Heart right ventricle (tissue), 16 donors: ENCODE measurements around the gene KIAA1614. TPM values are rescaled to one million over a fixed set of nuclear protein-coding genes. Genes with fewer than 3 reads are reported as not detected.

Experiments used
- ATAC-seq, 8 donors: fragments of 200-7000 bp; cut with Tn5 transposase; one replicate each; pipeline ENCODE4 v1.9.1; 2020; ENCODE audit warnings: mild to moderate bottlenecking in 8 of 8, moderate library complexity in 8 of 8, moderate number of reproducible peaks in 1 of 8
- DNase-seq, 2 donors: peaks; one replicate each; pipeline ENCODE4 v3.0.0-alpha.2; 2020
- H3K27ac ChIP-seq, 10 donors: fragments of 200-600 bp; sonication (generic) in 2 of 10; one replicate each; pipeline versions ENCODE4 v1.5.0 to v1.8.0; 2020 to 2022; ENCODE audit warnings: mild to moderate bottlenecking in 3 of 10
- H3K27me3 ChIP-seq, 7 donors: fragments of 200-600 bp; one replicate each; pipeline ENCODE4 v1.8.0; 2021 to 2022; ENCODE audit warnings: mild to moderate bottlenecking in 2 of 7
- H3K36me3 ChIP-seq, 9 donors: fragments of 200-600 bp; sonication (generic) in 1 of 9; one replicate each; pipeline versions ENCODE4 v1.5.0 to v1.8.0; 2020 to 2022; ENCODE audit warnings: mild to moderate bottlenecking in 2 of 9
- H3K4me1 ChIP-seq, 9 donors: fragments of 200-600 bp; sonication (generic) in 1 of 9; one replicate each; pipeline versions ENCODE4 v1.5.0 to v1.8.0; 2020 to 2022; ENCODE audit warnings: mild to moderate bottlenecking in 4 of 9
- H3K4me3 ChIP-seq, 10 donors: fragments of 200-600 bp; sonication (generic) in 2 of 10; one replicate each; pipeline versions ENCODE4 v1.5.0 to v1.8.0; 2020 to 2022; ENCODE audit warnings: mild to moderate bottlenecking in 7 of 10, moderate library complexity in 2 of 10
- H3K9me3 ChIP-seq, 11 donors: fragments of 200-600 bp in 10 of 11; sonication (generic) in 2 of 11; one replicate each; pipeline versions ENCODE4 v1.5.0 to v1.8.0; 2013 to 2022; ENCODE audit warnings: mild to moderate bottlenecking in 2 of 11, control low read depth in 1 of 11, moderate library complexity in 1 of 11
- WGBS, 2 donors: extraction: QIAGEN DNeasy Blood & Tissue Kit; methylation state at CpG; one replicate each; pipeline ENCODE4 v1.1.7; 2013; ENCODE audit warnings: inconsistent platforms in 1 of 2; 5-methylcytosine and 5-hydroxymethylcytosine counted together
- intact Hi-C, 10 donors: fragments of 100-400 bp; cut with DNase I; formaldehyde crosslinking; loops; one replicate each; pipeline versions ENCODE4 v1.11.1 to v1.14.2; 2022
- polyA plus RNA-seq, 2 donors: library from polyadenylated mRNA; stranded (reverse); fragments of 200-250 nt; gene quantifications; one replicate each; pipeline ENCODE4 v1.2.3, GENCODE V29; 2013
- total RNA-seq, 10 donors: library from RNA; stranded (reverse); fragmentation: NEBNext Ultra II Directional in 3 of 10; extraction: Animal tissue kit (Norgen Biotek cat#: 25700) in 3 of 10; gene quantifications; one replicate each; pipeline versions ENCODE4 v1.2.1 to v1.2.4, GENCODE V29; 2021 to 2023
- TF ChIP-seq, protein P1 (sequence below), 9 donors: fragments of 200-600 bp; sonication (generic) in 2 of 9; IDR thresholded peaks; one replicate each; pipeline versions ENCODE4 v1.5.0 to v1.8.0; 2021 to 2022; ENCODE audit warnings: antibody characterized with exemption in 9 of 9, mild to moderate bottlenecking in 5 of 9, moderate library complexity in 1 of 9
- donor health status: Arrhythmogenic right ventricular cardiomyopathy.
- donor health status: ischemic (EF 13 %, LVEDD 7.1; RV severe dilation, severe dysfunction).
- donor health status: healthy with polysubstance abuse.
- donor health status: DM: no; HTN: yes; CAD: no.
- donor health status: DM: no; HTN: no; CAD: no.
- donor health status: ischemic (EF 25% LVEDD 6.9; RV normal size, moderate dysfunction).
- donor health status: ischemic (EF 25% LVEDD 5.7; RV mildly dilated, moderate dysfunction).
- donor health status: healthy.
- donor health status: DM: yes; HTN: yes; CAD: no.
- donor health status: Ischemic cardiomyopathy.
- donor health status: ischemic (EF 35%, LVEDD 5.7; RV mildly dilated, moderate dysfunction).
- donor health status: nonischemic (EF 11% LVEDD 7.7; RV severe dilation, severe dysfunction).
- donor health status: DM: yes; HTN: yes; CAD: no.
- donor health status: PGD.
- donor health status: ischemic (EF 29% LVEDD 5.4; RV normal size, mild dysfunction).
- donor health status: nonischemic (EF 23%, LVEDD 6.1; RV moderate dilation, normal function).

KIAA1614 gene
- total and polyA plus RNA-seq, 12 donors, result 4.7 to 13.6 (median 6.4) TPM

- 84 to 91% methylated on average over 3 of the region's 3 CpGs for WGBS, 2 donors
- TF ChIP-seq, protein P1, sequence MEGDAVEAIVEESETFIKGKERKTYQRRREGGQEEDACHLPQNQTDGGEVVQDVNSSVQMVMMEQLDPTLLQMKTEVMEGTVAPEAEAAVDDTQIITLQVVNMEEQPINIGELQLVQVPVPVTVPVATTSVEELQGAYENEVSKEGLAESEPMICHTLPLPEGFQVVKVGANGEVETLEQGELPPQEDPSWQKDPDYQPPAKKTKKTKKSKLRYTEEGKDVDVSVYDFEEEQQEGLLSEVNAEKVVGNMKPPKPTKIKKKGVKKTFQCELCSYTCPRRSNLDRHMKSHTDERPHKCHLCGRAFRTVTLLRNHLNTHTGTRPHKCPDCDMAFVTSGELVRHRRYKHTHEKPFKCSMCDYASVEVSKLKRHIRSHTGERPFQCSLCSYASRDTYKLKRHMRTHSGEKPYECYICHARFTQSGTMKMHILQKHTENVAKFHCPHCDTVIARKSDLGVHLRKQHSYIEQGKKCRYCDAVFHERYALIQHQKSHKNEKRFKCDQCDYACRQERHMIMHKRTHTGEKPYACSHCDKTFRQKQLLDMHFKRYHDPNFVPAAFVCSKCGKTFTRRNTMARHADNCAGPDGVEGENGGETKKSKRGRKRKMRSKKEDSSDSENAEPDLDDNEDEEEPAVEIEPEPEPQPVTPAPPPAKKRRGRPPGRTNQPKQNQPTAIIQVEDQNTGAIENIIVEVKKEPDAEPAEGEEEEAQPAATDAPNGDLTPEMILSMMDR (IDR thresholded peaks at IDR 0.05), result no peak
Observed at GRCh38 chr1:180884588-180885300, 28.0 kb upstream of the KIAA1614 start.

GRCh38 chr1:180886338-180886737 is 26.4 kb upstream of the KIAA1614 start:
- no peaks in the 10 kb centered on the region for H3K27me3 ChIP-seq
- no peak overlapping the region for H3K4me3 ChIP-seq
- intact Hi-C loops, result loop anchor here in 4 of 10 donors (10.0 kb wide), 2 partner anchors 258 to 278 kb away; no protein-coding TSS in a partner anchor
- H3K27ac ChIP-seq, result no peak overlapping the region
- DNase-seq, result no peak
- TF ChIP-seq, protein P1 (IDR thresholded peaks at IDR 0.05), result no peak
- peaks cover 0 to 11% (median 4%) of the 10 kb centered on the region in 9 donors for H3K4me1 ChIP-seq
- 90 to 98% methylated on average over 2 of the region's 2 CpGs for WGBS, 2 donors
- no peaks in the 10 kb centered on the region for H3K9me3 ChIP-seq
- H3K36me3 ChIP-seq, result peaks cover 0 to 79% (median 6%) of the 10 kb centered on the region in 9 donors
- ATAC-seq, result no peak

More at GRCh38 chr1:180884588-180885300, 28.0 kb upstream of the KIAA1614 start:
- ATAC-seq (no peak), DNase-seq (no peak)
- intact Hi-C loops, result loop anchor here (5.0 to 10.0 kb wide), 4 partner anchors 258 to 283 kb away; no protein-coding TSS in a partner anchor
- no peaks in the 10 kb centered on the region for H3K9me3 ChIP-seq
- H3K27ac ChIP-seq, result no peak overlapping the region
- peaks cover 0 to 95% (median 11%) of the 10 kb centered on the region in 9 donors for H3K36me3 ChIP-seq
- peaks cover 0 to 19% (median 4%) of the 10 kb centered on the region in 9 donors for H3K4me1 ChIP-seq
- no peaks in the 10 kb centered on the region for H3K27me3 ChIP-seq
- no peak overlapping the region for H3K4me3 ChIP-seq

DNA sequence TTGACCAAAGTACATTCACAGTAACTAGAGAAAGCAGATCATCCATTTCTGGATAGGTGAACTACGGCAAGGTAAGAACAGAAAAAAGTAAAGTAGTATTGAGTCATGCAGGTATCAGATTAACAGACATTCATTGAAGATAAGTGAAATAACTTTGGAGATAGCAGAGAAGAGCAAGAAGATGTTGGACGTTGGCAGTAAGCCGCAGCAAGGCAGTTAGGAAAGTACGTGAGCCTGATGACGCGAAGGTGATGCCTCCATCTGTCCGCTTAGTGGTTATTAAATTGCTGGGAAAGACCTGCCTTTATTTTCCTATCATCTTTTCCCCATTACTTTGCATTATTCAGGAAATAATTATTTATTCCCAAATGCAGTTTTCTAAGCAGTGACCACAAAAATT is 24.9 kb upstream of the KIAA1614 start:
- ATAC-seq, result no peak
- no peak overlapping the region for H3K4me3 ChIP-seq
- H3K27me3 ChIP-seq, result no peaks in the 10 kb centered on the region
- DNase-seq, result no peak
- peaks cover 0 to 6% (median 0%) of the 10 kb centered on the region in 9 donors for H3K4me1 ChIP-seq
- H3K27ac ChIP-seq, result no peak overlapping the region
- no peaks in the 10 kb centered on the region for H3K9me3 ChIP-seq
- TF ChIP-seq, protein P1 (IDR thresholded peaks at IDR 0.05), result no peak
- H3K36me3 ChIP-seq, result peaks cover 0 to 64% (median 6%) of the 10 kb centered on the region in 9 donors
- intact Hi-C loops, result loop anchor here in 4 of 10 donors (10.0 kb wide), 2 partner anchors 257 to 277 kb away; no protein-coding TSS in a partner anchor
- 90 to 97% methylated on average over 7 of the region's 7 CpGs for WGBS, 2 donors

- Histone ChIP-seq H3K27ac (no peak overlapping the region), H3K4me1 (peaks cover 0 to 15% (median 0%) of the 10 kb centered on the region in 9 donors), H3K36me3 (peaks cover 0 to 54% (median 6%) of the 10 kb centered on the region in 9 donors), H3K4me3 (no peak overlapping the region), H3K9me3 (no peaks in the 10 kb centered on the region), H3K27me3 (no peaks in the 10 kb centered on the region)
- intact Hi-C loops, result loop anchor here in 4 of 10 donors (10.0 kb wide), 2 partner anchors 256 to 276 kb away; no protein-coding TSS in a partner anchor
- WGBS, 2 donors, result 93 to 97% methylated on average over 1 of the region's 1 CpG
- no peak for DNase-seq
- TF ChIP-seq, protein P1 (IDR thresholded peaks at IDR 0.05), result no peak
- no peak for ATAC-seq
Observed at GRCh38 chr1:180888870-180889269, 23.8 kb upstream of the KIAA1614 start.
